Keratinocyte (primary cell): ENCODE measurements around the gene GRB10. TPM values are rescaled to one million over a fixed set of nuclear protein-coding genes. Genes with fewer than 3 reads are reported as not detected.

Experiments used
- DNase-seq: peaks from one replicate; pipeline ENCODE4 v3.0.0-alpha.2; 2011; ENCODE audit warnings: low read depth, missing footprints, low spot score
- FAIRE-seq: peaks from 2 replicates; lab custom pipeline; 2011; peaks lifted over from hg19 to GRCh38; lab: Jason Lieb, UNC
- H2AFZ ChIP-seq: 2 replicates; pipeline ENCODE4 v1.6.0; 2012; ENCODE audit warnings: low read length, control low read depth, inconsistent platforms; ENCODE audit not compliant: control insufficient read depth
- H3K27ac ChIP-seq: 2 replicates; pipeline ENCODE4 v1.5.1; 2011; ENCODE audit warnings: low read length; ENCODE audit not compliant: control insufficient read depth, insufficient read depth
- H3K27me3 ChIP-seq: 3 replicates; pipeline ENCODE4 v1.6.0; 2011; ENCODE audit warnings: low read length; ENCODE audit not compliant: control insufficient read depth, insufficient read depth; ENCODE audit errors: extremely low read depth
- H3K36me3 ChIP-seq, 2 experiments: 2 replicates in 1 of 2; 3 replicates in 1 of 2; pipeline ENCODE4 v1.5.1; 2011; ENCODE audit warnings: low read length in 2 of 2, mild to moderate bottlenecking in 1 of 2; ENCODE audit not compliant: control insufficient read depth in 2 of 2, insufficient read depth in 2 of 2; ENCODE audit errors: extremely low read depth in 1 of 2
- H3K4me1 ChIP-seq: 3 replicates; pipeline ENCODE4 v1.5.1; 2011; ENCODE audit warnings: low read length; ENCODE audit not compliant: control insufficient read depth, insufficient read depth; ENCODE audit errors: extremely low read depth
- H3K4me2 ChIP-seq: 3 replicates; pipeline ENCODE4 v1.6.0; 2011; ENCODE audit warnings: low read depth, low read length; ENCODE audit not compliant: control insufficient read depth, insufficient read depth; ENCODE audit errors: extremely low read depth
- H3K4me3 ChIP-seq, 3 experiments: fragments of 200-600 bp in 1 of 3; sonication (generic) in 1 of 3; 2 replicates in 2 of 3; 3 replicates in 1 of 3; pipeline ENCODE4 v1.5.1; 2011 to 2016; ENCODE audit warnings: low read length in 3 of 3, mild to moderate bottlenecking in 3 of 3, control low read depth in 2 of 3, inconsistent platforms in 1 of 3, low read depth in 1 of 3, mixed read lengths in 1 of 3, mixed run types in 1 of 3, moderate library complexity in 1 of 3; ENCODE audit not compliant: control insufficient read depth in 2 of 3, insufficient read depth in 2 of 3; ENCODE audit errors: extremely low read depth in 1 of 3
- H3K79me2 ChIP-seq: 2 replicates; pipeline ENCODE4 v1.6.0; 2012; ENCODE audit warnings: low read length; ENCODE audit not compliant: control insufficient read depth, insufficient read depth
- H3K9ac ChIP-seq: 3 replicates; pipeline ENCODE4 v1.6.0; 2011; ENCODE audit warnings: low read length; ENCODE audit not compliant: control insufficient read depth, insufficient read depth; ENCODE audit errors: extremely low read depth
- H3K9me1 ChIP-seq: 3 replicates; pipeline ENCODE4 v1.6.0; 2011; ENCODE audit warnings: low read length; ENCODE audit not compliant: control insufficient read depth, insufficient read depth; ENCODE audit errors: extremely low read depth
- H3K9me3 ChIP-seq: 2 replicates; pipeline ENCODE4 v1.5.1; 2012; ENCODE audit warnings: low read depth, low read length; ENCODE audit not compliant: control insufficient read depth
- H4K20me1 ChIP-seq: 3 replicates; pipeline ENCODE4 v1.6.0; 2011; ENCODE audit warnings: low read length; ENCODE audit not compliant: control insufficient read depth, insufficient read depth; ENCODE audit errors: extremely low read depth
- CTCF ChIP-seq, 3 experiments: IDR thresholded peaks in 1 of 3; conservative IDR thresholded peaks in 1 of 3; optimal IDR thresholded peaks in 1 of 3; 2 replicates in 2 of 3; 3 replicates in 1 of 3; pipeline versions ENCODE3 to v1.5.1; 2011; ENCODE audit warnings: low read length in 3 of 3, mild to moderate bottlenecking in 3 of 3, moderate library complexity in 2 of 3, control low read depth in 1 of 3, inconsistent platforms in 1 of 3; ENCODE audit not compliant: insufficient read depth in 2 of 3; ENCODE audit errors: extremely low read depth in 1 of 3
- EZH2 ChIP-seq: IDR thresholded peaks from one replicate; pipeline ENCODE4 v1.6.1; 2012; ENCODE audit warnings: inconsistent platforms, mild to moderate bottlenecking, low read length, moderate library complexity
- dilution Hi-C: fragments of 300-500 bp; cut with MboI; formaldehyde crosslinking; loops from one replicate; pipeline ENCODE4 v1.7.0; 2020; ENCODE audit warnings: low sequenced_read_pairs; ENCODE audit not compliant: extremely low pct_ligation_motif_present
- polyA plus RNA-seq, 5 experiments: library from polyadenylated mRNA; depleted of rRNA in 3 of 5; stranded (reverse) in 3 of 5; stranded (forward) in 1 of 5; unstranded in 1 of 5; fragments of >200 nt; gene quantifications; 1 replicate in 1 of 5; 2 replicates in 3 of 5; 3 replicates in 1 of 5; pipeline versions ENCODE4 v1.2.1 to v1.2.3, GENCODE V29; 2011 to 2012; ENCODE audit warnings: missing spikeins in 2 of 5, low read depth in 1 of 5, low replicate concordance in 1 of 5

Gene GRB10
- polyA plus RNA-seq, 1 donor (not counting 4 experiments of a cell fraction or from before 2014, with no cell fraction given), result 4.4 TPM

GRCh38 chr7:50644586-50644985 is 138.1 kb downstream of the GRB10 start:
- TF ChIP-seq CTCF (optimal IDR thresholded peaks at IDR 0.05 in 1 of 3, IDR thresholded peaks at IDR 0.05 in 1 of 3, conservative IDR thresholded peaks at IDR 0.05 in 1 of 3; ENCODE audit: extremely low read depth in 1 of 3, insufficient read depth in 2 of 3, low read length in 3 of 3) (no peak), EZH2 (no peak)
- H3K27ac ChIP-seq, result no peak overlapping the region
- no peaks in the 10 kb centered on the region for H4K20me1 ChIP-seq
- no peaks in the 10 kb centered on the region for H3K9me1 ChIP-seq
- H3K36me3 ChIP-seq, result no peaks in the 10 kb centered on the region
- no peak overlapping the region for H3K9ac ChIP-seq
- H3K79me2 ChIP-seq, result no peaks in the 10 kb centered on the region
- DNase-seq (no peak), FAIRE-seq (no peak)
- no peaks in the 10 kb centered on the region for H3K9me3 ChIP-seq
- no peaks in the 10 kb centered on the region for H3K4me1 ChIP-seq
- no peaks in the 10 kb centered on the region for H3K27me3 ChIP-seq
- H3K4me3 ChIP-seq, result no peak overlapping the region
- dilution Hi-C loops, result no loop called here
- H2AFZ ChIP-seq, result no peak overlapping the region
- no peak overlapping the region for H3K4me2 ChIP-seq

- H3K4me2 ChIP-seq, result no peak overlapping the region
- DNase-seq, result no peak
- no peaks in the 10 kb centered on the region for H4K20me1 ChIP-seq
- no peak for TF ChIP-seq CTCF (optimal IDR thresholded peaks at IDR 0.05 in 1 of 3, IDR thresholded peaks at IDR 0.05 in 1 of 3, conservative IDR thresholded peaks at IDR 0.05 in 1 of 3; ENCODE audit: extremely low read depth in 1 of 3, insufficient read depth in 2 of 3, low read length in 3 of 3)
- TF ChIP-seq EZH2, result no peak
- H3K36me3 ChIP-seq, result no peaks in the 10 kb centered on the region
- no peak overlapping the region for H2AFZ ChIP-seq
- no peaks in the 10 kb centered on the region for H3K4me1 ChIP-seq
- no peaks in the 10 kb centered on the region for H3K9me1 ChIP-seq
- H3K27me3 ChIP-seq, result no peaks in the 10 kb centered on the region
- no peak for FAIRE-seq
- H3K9ac ChIP-seq, result no peak overlapping the region
- H3K4me3 ChIP-seq, result no peak overlapping the region
- H3K79me2 ChIP-seq, result no peaks in the 10 kb centered on the region
- dilution Hi-C loops, result no loop called here
- no peak overlapping the region for H3K27ac ChIP-seq
- H3K9me3 ChIP-seq, result no peaks in the 10 kb centered on the region
These were observed 138.6 kb downstream of the GRB10 start for GRCh38 chr7:50644114-50644513.
